GM18520 (cell line): ENCODE data around the gene UST.
"Not testable (repeated sequence)": the region's sequence is repeated elsewhere in the genome, so short reads cannot be mapped to it uniquely, and the experiment has no call there.

Experiments used
- ATAC-seq: cut with Tn5 transposase; IDR thresholded peaks from one replicate; pipeline ENCODE4 v1.9.1; 2021; ENCODE audit not compliant: unreplicated experiment

The UST gene

GRCh38 chr6:148735989-148736388 lies 10.8 kb upstream of the UST start:
- no peak for ATAC-seq

DNA sequence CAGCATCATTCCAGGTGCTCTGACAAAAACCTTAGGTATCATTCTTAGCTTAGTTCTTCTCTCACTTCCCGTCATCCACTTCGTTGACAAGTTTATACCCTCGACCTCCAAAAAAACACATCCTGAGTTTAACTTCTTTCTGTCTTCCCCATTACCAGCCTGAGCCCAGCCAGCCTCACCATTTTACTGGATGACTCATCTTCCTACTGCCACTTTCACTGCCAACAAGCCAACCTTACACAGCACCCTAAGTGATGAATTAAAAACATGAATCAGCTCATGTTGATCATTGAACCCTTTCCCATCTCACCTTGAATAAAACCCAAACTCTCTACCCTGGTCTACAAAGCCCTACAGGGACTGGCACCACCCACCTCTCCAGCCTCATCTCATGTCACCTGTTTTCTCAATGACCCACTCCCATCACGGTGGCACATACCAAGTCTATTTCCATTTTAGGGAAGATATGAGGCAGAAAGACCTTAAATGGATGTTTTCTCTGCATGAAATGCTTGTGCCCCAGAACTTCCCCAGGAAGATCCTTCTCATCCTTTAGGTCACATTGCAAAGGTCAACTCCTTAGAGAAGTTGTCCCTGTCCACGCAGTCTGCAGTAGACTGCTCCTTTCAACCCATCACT lies 9.9 kb upstream of the UST start:
- ATAC-seq, result no peak

GRCh38 chr6:148737806-148738205 lies 9.0 kb upstream of the UST start:
- ATAC-seq, result no peak

- no peak for ATAC-seq
Measured at GRCh38 chr6:148738946-148739821, 7.6 kb upstream of the UST start.

DNA sequence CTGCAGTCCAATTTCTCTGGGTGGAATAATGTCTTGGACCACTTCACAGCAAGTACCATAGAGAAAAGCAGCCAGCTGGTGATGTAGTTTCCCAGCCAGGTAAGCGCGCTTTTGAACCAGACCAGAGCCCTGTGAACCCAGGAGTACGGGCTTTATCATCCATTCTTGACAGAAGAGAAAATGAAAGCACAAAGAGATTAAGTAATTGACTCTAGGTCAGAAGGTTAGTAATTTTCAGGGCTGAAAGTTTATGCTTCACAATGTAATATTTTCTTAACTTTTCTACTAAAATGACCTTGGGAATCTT lies 7.1 kb upstream of the UST start:
- no peak for ATAC-seq

DNA sequence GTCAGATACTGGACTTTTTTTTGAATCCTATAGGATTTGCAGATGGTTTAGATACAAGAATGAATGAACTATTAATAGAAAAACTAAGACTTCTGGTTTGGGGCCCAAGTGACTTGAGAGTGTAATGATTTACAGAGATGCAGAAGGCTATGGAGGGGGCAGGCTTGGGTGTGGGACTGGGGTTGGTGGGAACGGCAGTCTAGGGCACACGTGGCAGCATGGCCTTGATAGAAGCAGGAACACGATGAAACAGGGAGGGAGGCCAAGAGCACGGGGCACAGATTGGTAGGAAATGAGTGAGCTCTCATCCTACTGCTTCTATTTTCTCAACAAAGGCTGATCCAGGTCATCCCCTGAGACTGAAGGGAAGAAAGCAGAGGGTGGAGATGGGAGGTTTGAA lies 3.4 kb upstream of the UST start:
- ATAC-seq, result no peak

DNA sequence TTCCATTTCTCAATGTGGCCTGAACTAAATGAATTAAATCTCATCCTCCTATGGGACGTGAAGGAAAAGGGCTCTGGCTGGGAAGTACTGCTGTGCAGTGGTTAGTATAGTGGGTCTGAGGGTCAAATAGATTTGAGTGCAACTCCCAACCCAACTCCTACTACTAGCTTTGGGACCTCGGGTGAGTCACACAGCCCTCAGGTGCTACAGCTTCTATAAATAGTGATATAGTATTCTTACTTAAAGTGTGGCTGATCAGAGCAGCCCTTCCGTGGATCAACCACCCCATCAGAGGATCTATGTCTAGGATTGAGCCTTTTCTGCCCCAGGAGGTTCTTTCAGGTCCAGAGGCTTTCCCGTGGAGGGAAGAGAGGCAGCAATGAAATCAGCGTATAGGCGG lies 904 bp upstream of the UST start:
- no peak for ATAC-seq

GRCh38 chr6:148747145-148747470 lies 278 bp downstream of the UST start:
- no peak for ATAC-seq

DNA sequence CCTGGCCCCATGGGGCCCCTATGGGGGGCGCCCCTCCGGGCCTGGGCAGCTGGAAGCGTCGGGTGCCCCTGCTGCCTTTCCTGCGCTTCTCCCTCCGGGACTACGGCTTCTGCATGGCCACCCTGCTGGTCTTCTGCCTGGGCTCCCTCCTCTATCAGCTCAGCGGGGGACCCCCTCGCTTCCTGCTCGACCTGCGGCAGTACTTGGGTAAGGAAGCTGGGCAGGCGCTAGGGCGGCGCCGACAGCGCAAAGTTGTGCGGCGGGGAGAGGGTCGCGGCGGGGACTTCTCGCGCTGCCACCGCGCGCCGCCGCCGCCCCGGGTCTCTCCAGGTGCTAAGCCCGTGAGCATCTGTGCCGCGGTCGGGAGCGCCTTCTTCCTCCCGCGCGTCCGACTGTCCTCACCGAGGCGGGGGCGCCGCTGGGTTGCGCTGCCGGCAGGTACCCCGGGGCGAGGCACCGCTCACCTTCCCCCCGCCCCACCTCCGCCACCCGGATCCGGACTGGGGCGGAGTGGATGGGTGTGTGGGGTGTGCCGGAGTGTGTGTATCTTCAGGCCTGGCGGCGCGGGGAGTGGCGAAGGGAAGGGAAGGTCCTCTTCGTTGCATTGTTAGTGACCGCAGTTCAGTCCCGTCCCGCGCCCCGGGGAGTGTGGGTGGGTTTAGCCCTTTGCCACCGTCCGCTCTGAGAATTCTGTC lies 788 bp downstream of the UST start:
- no peak for ATAC-seq

DNA sequence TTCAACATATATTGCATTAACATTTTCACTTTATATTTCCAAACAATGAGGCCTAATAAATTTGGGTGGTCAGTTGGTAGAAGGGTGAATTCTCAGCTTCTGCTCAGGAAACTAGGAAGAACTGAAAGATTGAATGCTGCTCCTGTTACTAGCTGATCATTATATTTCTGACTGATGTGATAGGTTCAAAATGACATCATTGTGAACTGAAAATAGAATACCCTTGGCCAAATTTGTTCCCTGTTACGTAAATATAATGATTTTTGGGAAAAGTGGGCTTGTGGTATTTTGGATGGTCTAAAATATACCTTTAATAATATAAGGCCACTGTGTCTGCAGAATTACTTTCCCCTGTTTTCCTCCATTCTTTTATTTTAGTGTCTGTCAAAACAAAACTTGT lies 2.8 kb downstream of the UST start:
- no peak for ATAC-seq

- ATAC-seq, result no peak
Measured at GRCh38 chr6:148750838-148751792, 4.3 kb downstream of the UST start.

GRCh38 chr6:148751793-148752170 lies 5.0 kb downstream of the UST start:
- ATAC-seq, result no peak

DNA sequence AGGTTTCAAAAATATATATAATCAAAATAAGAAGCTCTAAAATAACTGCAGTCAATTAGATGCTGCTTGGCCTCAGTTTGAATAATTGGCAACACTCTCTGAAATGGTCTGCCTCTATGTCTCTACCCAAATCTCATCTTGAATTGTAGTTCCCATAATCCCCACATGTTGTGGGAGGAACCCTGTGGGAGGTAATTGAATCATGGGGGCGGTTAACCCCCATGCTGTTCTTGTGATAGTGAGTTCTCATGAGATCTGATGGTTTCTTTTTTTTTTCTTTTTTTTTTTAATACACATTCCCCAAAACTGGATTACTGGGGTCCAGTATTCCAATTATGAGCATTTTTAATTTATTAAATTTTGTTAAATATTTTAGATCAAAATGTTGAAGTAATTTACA lies 8.5 kb downstream of the UST start:
- not testable (repeated sequence) for ATAC-seq

DNA sequence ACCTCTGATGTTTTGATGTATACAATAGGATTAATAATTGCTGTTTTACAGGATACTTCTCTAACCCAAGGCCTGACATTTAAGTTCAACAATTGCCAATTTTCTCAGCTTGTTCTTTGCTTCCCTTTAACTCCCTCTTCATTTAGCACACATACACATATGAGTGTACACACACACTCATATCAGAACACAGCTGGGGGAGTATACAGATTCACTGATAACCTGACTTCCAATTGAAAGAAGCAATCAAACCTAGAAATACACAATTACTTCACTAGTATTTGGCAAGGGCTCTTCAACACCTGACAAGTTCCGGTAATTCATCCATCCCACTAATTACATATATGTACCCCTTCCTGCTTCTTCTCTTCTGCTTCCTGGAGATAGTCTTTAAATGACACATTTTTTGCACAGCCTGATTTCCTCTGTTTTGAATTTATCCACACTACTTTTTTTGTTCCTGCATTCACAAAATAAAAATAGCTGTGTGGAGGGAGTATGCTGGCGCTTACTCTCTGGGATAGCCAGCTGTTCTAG lies 11.2 kb downstream of the UST start:
- no peak for ATAC-seq

GRCh38 chr6:148758492-148758891 lies 11.7 kb downstream of the UST start:
- ATAC-seq, result peak; percentile 84

GRCh38 chr6:148760258-148760534 lies 13.4 kb downstream of the UST start:
- ATAC-seq, result no peak

DNA sequence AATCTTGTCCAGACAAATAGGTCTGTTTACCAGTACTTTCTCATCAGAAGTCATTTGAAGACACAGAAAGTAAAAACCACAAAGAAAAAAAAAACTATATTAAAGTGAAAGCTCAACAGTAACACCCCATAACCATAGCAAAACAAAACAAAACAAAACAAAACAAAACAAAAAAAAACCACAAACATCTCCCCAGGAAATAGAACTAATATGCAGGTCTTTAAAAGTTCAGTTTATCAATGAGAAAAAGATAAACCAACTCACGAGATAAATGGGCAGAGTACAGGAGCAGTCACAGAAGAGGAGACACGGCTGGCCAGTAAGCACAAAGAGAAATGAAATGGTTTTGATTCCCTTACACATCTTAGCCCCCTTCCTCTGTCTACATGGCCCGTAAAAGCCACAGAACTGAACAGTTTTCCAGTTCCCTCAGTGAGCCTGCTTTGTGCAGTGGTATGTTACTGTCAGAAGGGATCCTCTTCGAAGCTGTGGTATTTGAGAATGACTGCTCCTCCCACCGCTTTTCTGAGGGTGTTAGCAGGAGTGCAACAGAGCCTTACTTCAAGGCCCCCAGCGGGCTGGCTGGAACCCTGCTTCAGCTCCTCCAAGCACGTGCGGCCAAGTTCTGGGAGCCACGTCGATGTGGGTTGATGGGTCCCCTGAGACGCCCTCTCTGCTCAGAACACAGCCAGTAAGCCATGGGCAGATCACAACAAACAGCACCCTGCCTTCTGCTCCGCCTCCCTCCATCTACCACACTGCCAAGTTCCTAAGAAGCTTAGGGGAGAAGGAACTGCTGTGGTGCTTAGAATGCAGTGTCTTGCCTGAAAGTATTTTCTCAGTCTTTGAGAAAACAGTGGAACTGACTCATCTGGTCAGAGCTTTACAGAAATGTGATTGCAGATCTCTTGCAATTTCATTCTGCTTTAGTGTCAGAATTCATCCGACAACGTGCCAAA lies 14.0 kb downstream of the UST start:
- peak; percentile 22 for ATAC-seq

DNA sequence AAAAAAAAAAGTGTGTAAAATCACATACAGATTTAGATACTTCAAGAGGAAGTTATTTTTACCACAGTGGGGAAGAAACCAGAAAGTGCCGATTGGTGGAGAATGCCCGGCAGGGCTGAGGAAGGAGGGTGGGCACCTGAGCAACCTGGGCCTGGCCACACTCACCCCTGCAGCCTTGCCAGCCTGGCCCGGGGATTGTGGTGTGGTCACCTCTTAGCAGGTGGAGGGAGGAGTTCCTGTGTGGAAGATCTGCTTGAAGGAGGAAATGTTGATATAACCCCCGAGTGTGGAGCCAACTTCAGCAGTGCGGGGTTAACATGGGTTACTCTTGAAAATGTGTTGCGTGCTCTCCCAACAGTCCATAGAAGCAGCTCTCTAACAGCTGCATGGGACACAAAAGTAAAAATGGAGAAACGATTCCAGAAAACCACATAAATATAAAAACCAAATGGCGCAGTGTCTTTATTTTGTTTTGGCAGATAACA lies 14.7 kb downstream of the UST start:
- ATAC-seq, result no peak

DNA sequence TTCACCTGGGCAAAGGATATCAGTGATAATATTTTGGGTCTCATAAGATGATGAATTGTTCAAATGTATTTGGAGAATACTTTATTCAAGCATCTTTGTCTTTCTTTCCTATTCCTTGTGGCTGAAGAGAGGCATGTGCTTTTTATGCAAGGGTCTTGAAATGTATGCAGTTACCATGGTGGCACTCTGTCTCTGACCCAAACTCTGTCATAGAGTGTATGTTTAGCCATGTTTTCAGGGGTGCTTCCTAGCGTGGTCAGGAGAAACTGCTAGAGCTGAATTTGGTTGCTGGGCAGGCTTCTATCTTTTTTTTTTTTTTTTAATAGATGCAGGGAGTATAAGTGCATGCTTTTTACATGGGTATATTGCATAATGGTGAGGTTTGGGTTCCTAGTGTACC lies 15.4 kb downstream of the UST start:
- ATAC-seq, result no peak
